GM18508 (cell line): ENCODE results near the gene BARX1.

Source experiments
- ATAC-seq: cut with Tn5 transposase; IDR thresholded peaks from one replicate; pipeline ENCODE4 v1.9.1; 2021; ENCODE audit warnings: moderate number of reproducible peaks; ENCODE audit not compliant: insufficient read depth, unreplicated experiment

BARX1 gene

DNA sequence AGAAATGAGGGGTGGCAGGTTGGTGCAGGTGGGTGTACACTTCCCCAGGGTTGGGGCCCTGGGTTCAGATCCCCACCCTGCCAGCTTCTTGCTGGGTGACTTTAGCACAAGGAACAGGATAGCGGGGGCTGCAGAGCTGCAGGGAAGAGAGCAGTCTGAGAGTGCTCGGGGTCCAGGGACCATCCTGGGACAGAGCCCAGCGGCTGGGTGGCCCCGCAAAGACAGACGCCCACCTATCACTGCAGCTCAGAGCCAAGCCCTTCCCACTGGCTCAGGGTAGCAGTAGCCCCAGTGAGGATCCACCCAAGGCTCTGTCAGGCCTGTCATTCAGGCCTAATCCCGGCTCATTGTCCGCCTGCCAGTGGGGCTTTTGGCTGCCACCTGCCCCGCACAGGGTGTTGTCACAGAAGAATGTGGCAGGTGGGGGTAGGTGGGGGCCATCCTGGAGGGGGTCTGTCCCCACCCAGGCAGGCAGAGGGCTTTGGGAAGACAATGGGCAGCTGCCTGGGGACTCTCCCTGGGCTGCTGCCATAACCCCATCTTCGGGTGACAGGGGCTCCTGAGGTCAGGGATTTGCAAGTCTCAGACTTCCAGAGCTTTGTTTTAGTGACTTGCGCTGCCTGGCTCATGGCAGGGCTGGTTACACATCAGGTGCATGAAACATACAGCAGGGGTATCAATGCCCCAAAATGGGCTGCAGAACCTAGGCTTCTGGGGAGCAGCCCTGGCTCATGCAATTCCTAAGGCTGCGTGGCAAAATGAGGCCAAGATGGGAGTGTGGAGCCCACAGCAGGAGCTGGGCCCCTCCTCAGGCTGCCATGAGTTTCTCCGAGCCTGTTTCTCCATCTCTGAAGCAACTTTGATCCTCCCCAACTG lies 52.1 kb downstream of the BARX1 start:
- ATAC-seq = no peak

DNA sequence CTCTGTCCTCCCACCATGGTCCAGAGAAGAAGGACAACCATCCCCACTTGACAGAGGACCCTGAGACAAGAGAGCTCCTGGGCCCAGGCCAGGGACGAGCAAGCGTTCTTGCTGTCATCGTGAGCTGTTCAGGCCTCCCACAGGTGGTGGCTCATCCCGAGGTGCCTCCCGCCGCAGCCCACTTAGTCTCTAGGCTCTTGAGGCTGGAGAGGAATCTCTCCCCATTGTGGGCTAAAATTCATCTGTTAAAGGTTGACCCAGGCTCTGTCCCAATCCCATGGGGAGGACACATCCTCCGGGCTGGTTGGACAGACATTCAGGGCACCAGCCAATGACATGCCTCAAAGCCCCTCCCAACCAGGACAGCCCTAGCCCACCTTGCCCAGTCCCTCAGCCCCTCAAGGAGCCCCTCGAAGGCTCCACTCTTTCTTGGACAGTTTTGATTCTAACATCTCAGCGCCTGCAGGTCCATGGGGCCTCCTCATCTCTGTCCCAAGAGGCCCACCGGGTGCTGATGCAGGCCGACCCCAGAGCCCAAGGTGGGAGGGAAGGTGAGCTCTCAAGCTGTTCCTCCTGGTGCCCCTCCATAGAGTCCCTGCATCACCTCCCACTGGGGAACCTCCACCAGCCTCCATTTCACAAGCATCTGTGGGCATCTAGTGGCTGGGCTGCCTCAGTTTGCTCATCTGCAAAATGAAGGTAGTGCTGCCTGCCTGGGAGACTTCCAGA lies 52.9 kb downstream of the BARX1 start:
- no peak for ATAC-seq
